Epithelial cell of proximal tubule (primary cell): ENCODE results near the gene HSCB. TPM values are rescaled to one million over a fixed set of nuclear protein-coding genes. Genes with fewer than 3 reads are reported as not detected.
A peak's percentile ranks its signal among the peaks of the same experiment; 100 is the strongest.

Source experiments
- DNase-seq: peaks from one replicate; pipeline ENCODE4 v3.0.0-alpha.2; 2011; ENCODE audit warnings: low read depth
- H3K4me3 ChIP-seq: 2 replicates; pipeline ENCODE4 v1.5.1; 2011; ENCODE audit warnings: low read depth, mild to moderate bottlenecking, low read length
- total RNA-seq: library from RNA; depleted of rRNA; stranded (reverse); fragments of >200 nt; gene quantifications from 2 replicates; pipeline ENCODE4 v1.2.3, GENCODE V29; 2015
- TF ChIP-seq, protein P1 (sequence below): conservative IDR thresholded peaks from 2 replicates; pipeline ENCODE4 v1.5.1; 2012; ENCODE audit warnings: low read depth, mild to moderate bottlenecking, low read length

HSCB gene
- total RNA-seq, 1 donor from 2014 or later, result 19.7 TPM

DNA sequence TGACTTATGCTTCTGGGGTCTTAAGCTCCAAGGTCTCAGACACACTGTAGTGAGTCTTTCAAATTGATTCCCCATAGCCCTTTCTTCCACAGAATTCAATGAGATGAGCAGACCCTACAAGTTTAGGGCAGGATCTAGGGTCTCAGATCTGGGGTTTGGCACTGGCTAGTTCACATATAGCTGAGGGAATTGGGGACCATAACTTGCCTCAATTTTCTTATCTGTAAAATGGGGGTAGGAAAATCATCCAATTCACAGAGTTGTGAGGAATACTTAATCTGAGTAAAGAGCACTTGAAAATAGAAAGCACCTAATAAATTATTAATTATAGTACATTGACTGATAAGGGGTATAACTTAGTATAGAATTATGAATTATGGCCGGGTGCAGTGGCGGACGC is 24.8 kb downstream of the HSCB start:
- no peak overlapping the region for H3K4me3 ChIP-seq
- no peak for DNase-seq
- TF ChIP-seq, protein P1, sequence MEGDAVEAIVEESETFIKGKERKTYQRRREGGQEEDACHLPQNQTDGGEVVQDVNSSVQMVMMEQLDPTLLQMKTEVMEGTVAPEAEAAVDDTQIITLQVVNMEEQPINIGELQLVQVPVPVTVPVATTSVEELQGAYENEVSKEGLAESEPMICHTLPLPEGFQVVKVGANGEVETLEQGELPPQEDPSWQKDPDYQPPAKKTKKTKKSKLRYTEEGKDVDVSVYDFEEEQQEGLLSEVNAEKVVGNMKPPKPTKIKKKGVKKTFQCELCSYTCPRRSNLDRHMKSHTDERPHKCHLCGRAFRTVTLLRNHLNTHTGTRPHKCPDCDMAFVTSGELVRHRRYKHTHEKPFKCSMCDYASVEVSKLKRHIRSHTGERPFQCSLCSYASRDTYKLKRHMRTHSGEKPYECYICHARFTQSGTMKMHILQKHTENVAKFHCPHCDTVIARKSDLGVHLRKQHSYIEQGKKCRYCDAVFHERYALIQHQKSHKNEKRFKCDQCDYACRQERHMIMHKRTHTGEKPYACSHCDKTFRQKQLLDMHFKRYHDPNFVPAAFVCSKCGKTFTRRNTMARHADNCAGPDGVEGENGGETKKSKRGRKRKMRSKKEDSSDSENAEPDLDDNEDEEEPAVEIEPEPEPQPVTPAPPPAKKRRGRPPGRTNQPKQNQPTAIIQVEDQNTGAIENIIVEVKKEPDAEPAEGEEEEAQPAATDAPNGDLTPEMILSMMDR, result no peak

DNA sequence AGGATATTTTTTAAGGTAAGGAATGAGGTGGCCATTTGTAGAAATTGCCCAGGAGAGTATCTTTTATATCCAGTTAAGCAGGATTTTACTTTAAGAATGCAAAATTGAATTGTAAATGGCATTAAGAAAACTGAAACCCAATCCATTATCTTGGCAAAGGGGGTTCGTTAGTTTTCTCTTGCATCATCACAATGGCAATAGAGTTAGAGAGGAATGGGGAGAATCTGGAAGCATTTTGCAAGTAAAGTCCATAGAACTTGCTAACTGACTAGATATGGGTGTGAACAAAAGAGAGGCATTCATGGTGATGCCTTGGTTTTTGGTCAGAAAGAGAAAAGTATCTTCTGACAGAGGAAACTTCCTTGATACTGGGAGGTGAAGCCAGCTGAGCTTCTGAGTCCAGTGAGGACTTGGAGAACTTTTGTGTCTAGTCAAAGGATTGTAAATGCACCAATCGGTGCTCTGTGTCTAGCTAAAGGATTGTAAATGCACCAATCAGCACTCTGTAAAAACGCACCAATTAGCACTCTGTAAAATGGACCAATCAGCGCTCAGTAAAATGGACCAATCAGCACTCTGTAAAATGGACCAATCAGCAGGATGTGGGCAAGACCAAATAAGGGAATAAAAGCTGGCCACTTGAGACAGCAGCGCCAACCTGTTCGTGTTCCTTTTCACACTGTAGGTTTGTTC is 27.0 kb downstream of the HSCB start:
- no peak for DNase-seq
- TF ChIP-seq, protein P1, result no peak
- no peak overlapping the region for H3K4me3 ChIP-seq

DNA sequence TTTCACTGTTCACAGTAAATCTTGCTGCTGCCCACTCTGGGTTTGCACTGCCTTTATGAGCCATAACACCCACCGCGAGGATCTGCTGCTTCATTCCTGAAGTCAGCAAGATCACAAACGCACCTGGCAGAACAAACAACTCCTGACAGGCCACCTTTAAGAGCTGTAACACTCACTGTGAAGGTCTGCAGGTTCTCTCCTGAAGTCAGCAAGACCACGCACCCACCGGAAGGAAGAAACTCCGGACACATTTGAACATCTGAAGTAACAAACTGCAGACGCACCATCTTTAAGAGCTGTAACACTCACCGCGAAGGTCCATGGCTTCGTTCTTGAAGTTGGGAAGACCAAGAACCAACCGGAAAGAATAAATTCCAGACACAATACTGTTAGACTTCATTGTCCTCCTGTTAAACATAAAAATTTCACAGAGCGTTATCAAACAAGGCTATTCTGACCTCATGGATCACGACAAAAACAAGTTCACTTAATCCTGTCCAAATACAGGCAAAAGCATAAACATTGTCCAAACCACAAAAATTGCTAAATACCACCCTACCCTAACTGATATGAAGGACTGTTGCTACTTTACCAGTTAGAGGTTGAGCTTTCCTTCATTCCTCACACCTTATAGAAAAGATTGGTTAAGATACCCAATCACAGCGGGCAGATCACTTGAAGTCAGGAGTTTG is 27.7 kb downstream of the HSCB start:
- TF ChIP-seq, protein P1, result no peak
- DNase-seq, result no peak
- H3K4me3 ChIP-seq, result no peak overlapping the region

DNA sequence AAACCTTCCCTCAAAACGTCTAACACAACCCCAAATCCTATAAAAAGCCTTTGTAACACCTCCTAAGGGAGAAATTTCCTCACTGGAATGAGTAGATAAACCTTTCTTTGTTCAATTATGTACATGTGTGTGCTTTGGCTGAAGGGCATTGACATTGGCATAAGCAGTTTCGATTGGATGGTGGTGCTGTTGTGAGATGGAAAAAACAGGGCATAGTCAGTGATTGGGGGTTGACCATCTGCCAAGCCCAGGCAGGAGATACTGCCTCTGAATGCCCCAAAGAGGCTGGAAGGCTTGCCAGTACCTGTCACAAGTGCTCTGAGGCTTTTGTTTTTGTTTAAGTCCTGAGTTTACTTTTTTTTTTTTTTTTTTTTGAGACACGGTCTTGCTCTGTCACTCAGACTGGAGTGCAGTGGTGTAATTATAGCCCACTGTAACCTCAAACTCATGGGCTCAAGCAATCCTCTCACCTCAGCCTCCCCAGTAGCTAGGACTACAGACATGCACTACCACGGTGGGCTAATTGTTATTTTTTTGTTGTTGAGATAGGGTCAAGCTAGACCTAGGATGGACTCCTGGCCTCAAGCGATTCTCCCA is 29.5 kb downstream of the HSCB start:
- DNase-seq, result no peak
- TF ChIP-seq, protein P1, result no peak
- H3K4me3 ChIP-seq, result no peak overlapping the region

DNA sequence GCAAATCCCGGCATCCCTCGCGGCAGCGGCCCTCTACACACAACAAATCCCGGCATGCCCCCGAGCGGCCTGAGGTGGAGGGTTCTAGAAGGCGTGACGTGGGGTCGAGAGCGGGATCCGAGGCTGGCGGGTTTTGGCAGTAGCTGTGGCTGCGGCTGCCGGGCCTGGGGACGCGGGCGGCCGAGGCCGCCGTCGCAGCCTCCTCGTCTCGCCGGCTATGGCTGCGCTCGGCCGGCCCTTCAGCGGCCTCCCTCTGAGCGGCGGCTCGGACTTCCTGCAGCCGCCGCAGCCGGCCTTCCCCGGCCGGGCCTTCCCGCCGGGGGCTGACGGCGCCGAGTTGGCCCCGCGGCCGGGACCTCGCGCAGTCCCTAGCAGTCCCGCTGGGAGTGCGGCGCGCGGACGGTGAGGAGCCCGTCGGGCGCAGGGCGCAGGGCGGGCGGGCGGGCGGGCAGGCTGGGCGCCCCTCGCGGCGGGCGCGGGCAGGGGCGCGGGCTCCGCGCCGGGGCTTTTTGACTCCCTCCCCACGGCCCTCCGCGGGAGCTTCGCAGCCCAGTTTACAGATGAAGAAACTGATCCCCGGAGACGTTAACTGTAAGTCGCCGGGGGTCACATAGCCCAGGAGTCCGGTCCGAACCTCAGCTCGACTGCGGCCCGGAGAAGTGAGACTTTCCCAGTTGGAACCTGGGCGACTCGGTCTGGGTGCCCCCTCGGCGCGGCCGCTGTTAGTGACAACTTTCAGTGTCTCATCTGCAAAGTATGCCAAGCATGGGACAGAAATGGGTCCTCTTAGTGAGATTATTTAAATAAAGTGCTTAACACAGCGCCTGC is 31.0 kb downstream of the HSCB start, which contains the start of gene CCDC117:
Gene CCDC117, plus strand, starts transcription at position 63 of the 828 bp plus-strand sequence. Its CDS starts 155 bp downstream, at position 218.
- DNase-seq, result peak; percentile 66
- TF ChIP-seq, protein P1, result no peak
- peak within 1 kb of the TSS; percentile 96 for H3K4me3 ChIP-seq

DNA sequence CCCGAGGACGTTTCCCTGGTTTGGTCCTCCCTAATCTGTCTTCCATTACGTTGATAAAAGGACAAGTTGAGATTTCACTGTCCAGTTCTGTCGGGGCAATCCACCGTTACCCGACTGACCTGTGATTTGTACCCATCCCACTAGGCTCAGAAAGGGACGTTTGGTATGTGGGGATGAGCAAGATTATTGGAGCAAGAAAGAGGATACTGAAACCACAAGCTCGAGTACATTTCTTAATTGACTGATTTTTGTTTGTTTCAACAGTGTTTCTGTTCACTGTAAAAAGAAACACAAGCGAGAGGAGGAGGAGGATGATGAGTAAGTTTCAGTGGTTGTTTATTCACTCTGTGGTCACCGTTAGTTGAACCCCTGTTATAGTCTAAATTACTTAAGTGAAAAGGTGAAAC is 31.6 kb downstream of the HSCB start:
- TF ChIP-seq, protein P1, result no peak
- H3K4me3 ChIP-seq, result peak overlapping the region; percentile 96
- DNase-seq, result peak; percentile 43
